DOHH2 (cell line): ENCODE results near the gene AKAP13.

ENCODE experiments used
- EZH2phosphoT487 ChIP-seq: fragments of 200-600 bp; sonication (generic); IDR thresholded peaks from 2 replicates; pipeline ENCODE4 v1.6.1; 2017; ENCODE audit warnings: borderline replicate concordance, mild to moderate bottlenecking, antibody characterized with exemption, low read length, moderate library complexity, mixed read lengths
- TF ChIP-seq, protein P1 (sequence below): fragments of 200-600 bp; sonication (generic); IDR thresholded peaks from one replicate; pipeline ENCODE4 v1.5.1; 2014; ENCODE audit warnings: antibody characterized with exemption, mild to moderate bottlenecking, low read depth, low read length; ENCODE audit not compliant: poor library complexity, severe bottlenecking

DNA sequence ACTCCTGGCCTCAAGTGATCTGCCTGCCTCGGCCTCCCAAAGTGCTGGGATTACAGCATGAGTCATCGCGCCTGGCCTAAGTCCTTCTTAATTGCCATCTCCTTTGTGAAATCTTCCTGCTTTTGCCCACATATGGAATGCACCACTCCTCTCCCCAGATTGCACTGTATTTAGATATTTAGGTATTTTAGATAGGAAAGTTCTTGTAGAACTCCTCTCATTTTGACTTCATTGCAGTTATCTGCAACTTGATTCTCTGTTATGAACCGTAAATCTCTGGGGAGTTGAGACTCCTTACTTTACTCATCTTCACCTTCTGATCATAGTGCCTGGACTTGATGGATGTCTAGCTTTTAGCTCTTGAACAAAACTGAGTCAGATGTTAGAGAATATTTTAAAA is 150.7 kb downstream of the AKAP13 start:
- no peak for TF ChIP-seq EZH2phosphoT487
- TF ChIP-seq, protein P1, sequence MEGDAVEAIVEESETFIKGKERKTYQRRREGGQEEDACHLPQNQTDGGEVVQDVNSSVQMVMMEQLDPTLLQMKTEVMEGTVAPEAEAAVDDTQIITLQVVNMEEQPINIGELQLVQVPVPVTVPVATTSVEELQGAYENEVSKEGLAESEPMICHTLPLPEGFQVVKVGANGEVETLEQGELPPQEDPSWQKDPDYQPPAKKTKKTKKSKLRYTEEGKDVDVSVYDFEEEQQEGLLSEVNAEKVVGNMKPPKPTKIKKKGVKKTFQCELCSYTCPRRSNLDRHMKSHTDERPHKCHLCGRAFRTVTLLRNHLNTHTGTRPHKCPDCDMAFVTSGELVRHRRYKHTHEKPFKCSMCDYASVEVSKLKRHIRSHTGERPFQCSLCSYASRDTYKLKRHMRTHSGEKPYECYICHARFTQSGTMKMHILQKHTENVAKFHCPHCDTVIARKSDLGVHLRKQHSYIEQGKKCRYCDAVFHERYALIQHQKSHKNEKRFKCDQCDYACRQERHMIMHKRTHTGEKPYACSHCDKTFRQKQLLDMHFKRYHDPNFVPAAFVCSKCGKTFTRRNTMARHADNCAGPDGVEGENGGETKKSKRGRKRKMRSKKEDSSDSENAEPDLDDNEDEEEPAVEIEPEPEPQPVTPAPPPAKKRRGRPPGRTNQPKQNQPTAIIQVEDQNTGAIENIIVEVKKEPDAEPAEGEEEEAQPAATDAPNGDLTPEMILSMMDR: no peak
